Measurements from ENCODE around the gene ANKHD1.
A peak's percentile ranks its signal among the peaks of the same experiment; 100 is the strongest.

The ANKHD1 gene

GRCh38 chr5:140401362-140402257 lies at the start of gene ANKHD1:
TSS of gene ANKHD1 (plus strand) at chr5:140401833. CDS start at chr5:140401968, 135 bp downstream.
- no peaks in the 10 kb centered on the region for H3K27me3 Mint-ChIP-seq (ENCODE audit: low read depth)
- peak; percentile 98 for DNase-seq (ENCODE audit: low spot score)
- peaks cover 18% of the 10 kb centered on the region for H3K36me3 Mint-ChIP-seq (ENCODE audit: low read depth)
- no peak within 1 kb of the TSS for H3K4me3 Mint-ChIP-seq
- H3K27ac Mint-ChIP-seq = no peak within 1 kb of the TSS
- H3K4me1 Mint-ChIP-seq (ENCODE audit: low read depth) = peaks cover 30% of the 10 kb centered on the region
- no peaks in the 10 kb centered on the region for H3K9me3 Mint-ChIP-seq

GRCh38 chr5:140355546-140355945 lies 46.1 kb upstream of the ANKHD1 start:
- Mint-ChIP-seq H3K4me3 (no peak overlapping the region), H3K36me3 (ENCODE audit: low read depth) (no peaks in the 10 kb centered on the region), H3K9me3 (no peaks in the 10 kb centered on the region), H3K27me3 (ENCODE audit: low read depth) (peaks cover 13% of the 10 kb centered on the region), H3K4me1 (ENCODE audit: low read depth) (peaks cover 13% of the 10 kb centered on the region), H3K27ac (no peak overlapping the region)
- DNase-seq (ENCODE audit: low spot score) = no peak

GRCh38 chr5:140356853-140357725 lies 44.5 kb upstream of the ANKHD1 start:
- Mint-ChIP-seq H3K4me1 (ENCODE audit: low read depth) (peaks cover 5% of the 10 kb centered on the region), H3K9me3 (no peaks in the 10 kb centered on the region), H3K4me3 (peak overlapping the region; percentile 13), H3K36me3 (ENCODE audit: low read depth) (no peaks in the 10 kb centered on the region), H3K27ac (no peak overlapping the region), H3K27me3 (ENCODE audit: low read depth) (peaks cover 9% of the 10 kb centered on the region)
- no peak for DNase-seq (ENCODE audit: low spot score)

GRCh38 chr5:140357726-140358093 lies 43.9 kb upstream of the ANKHD1 start:
- DNase-seq (ENCODE audit: low spot score) = peak; percentile 76
- H3K36me3 Mint-ChIP-seq (ENCODE audit: low read depth) = no peaks in the 10 kb centered on the region
- no peak overlapping the region for H3K27ac Mint-ChIP-seq
- H3K4me3 Mint-ChIP-seq = peak overlapping the region; percentile 65
- peaks cover 5% of the 10 kb centered on the region for H3K4me1 Mint-ChIP-seq (ENCODE audit: low read depth)
- peaks cover 9% of the 10 kb centered on the region for H3K27me3 Mint-ChIP-seq (ENCODE audit: low read depth)
- no peaks in the 10 kb centered on the region for H3K9me3 Mint-ChIP-seq

GRCh38 chr5:140358738-140359310 lies 42.8 kb upstream of the ANKHD1 start:
- no peak overlapping the region for H3K4me3 Mint-ChIP-seq
- DNase-seq (ENCODE audit: low spot score) = no peak
- H3K36me3 Mint-ChIP-seq (ENCODE audit: low read depth) = no peaks in the 10 kb centered on the region
- H3K27me3 Mint-ChIP-seq (ENCODE audit: low read depth) = peaks cover 8% of the 10 kb centered on the region
- no peak overlapping the region for H3K27ac Mint-ChIP-seq
- peaks cover 5% of the 10 kb centered on the region for H3K4me1 Mint-ChIP-seq (ENCODE audit: low read depth)
- H3K9me3 Mint-ChIP-seq = no peaks in the 10 kb centered on the region

- Mint-ChIP-seq H3K4me1 (ENCODE audit: low read depth) (peaks cover 5% of the 10 kb centered on the region), H3K4me3 (no peak within 1 kb of the TSS), H3K36me3 (ENCODE audit: low read depth) (no peaks in the 10 kb centered on the region), H3K27ac (no peak within 1 kb of the TSS), H3K27me3 (ENCODE audit: low read depth) (peaks cover 7% of the 10 kb centered on the region), H3K9me3 (no peaks in the 10 kb centered on the region)
- DNase-seq (ENCODE audit: low spot score) = no peak
These were observed 41.5 kb upstream of the ANKHD1 start, which contains the start of gene SLC4A9 for GRCh38 chr5:140360101-140360500. TSS of gene SLC4A9 (plus strand) at chr5:140360194. CDS start at chr5:140360237, 43 bp downstream.

- Mint-ChIP-seq H3K36me3 (ENCODE audit: low read depth) (no peaks in the 10 kb centered on the region), H3K4me3 (no peak overlapping the region), H3K9me3 (no peaks in the 10 kb centered on the region), H3K27me3 (ENCODE audit: low read depth) (peaks cover 7% of the 10 kb centered on the region), H3K4me1 (ENCODE audit: low read depth) (peaks cover 5% of the 10 kb centered on the region), H3K27ac (no peak overlapping the region)
- no peak for DNase-seq (ENCODE audit: low spot score)
These were observed 40.8 kb upstream of the ANKHD1 start for GRCh38 chr5:140360681-140361479.

- no peak overlapping the region for H3K27ac Mint-ChIP-seq
- peaks cover 5% of the 10 kb centered on the region for H3K4me1 Mint-ChIP-seq (ENCODE audit: low read depth)
- DNase-seq (ENCODE audit: low spot score) = no peak
- H3K36me3 Mint-ChIP-seq (ENCODE audit: low read depth) = no peaks in the 10 kb centered on the region
- no peak overlapping the region for H3K4me3 Mint-ChIP-seq
- no peaks in the 10 kb centered on the region for H3K9me3 Mint-ChIP-seq
- peaks cover 7% of the 10 kb centered on the region for H3K27me3 Mint-ChIP-seq (ENCODE audit: low read depth)
These were observed 39.7 kb upstream of the ANKHD1 start for GRCh38 chr5:140361901-140362300.

GRCh38 chr5:140362311-140362710 lies 39.3 kb upstream of the ANKHD1 start:
- H3K27me3 Mint-ChIP-seq (ENCODE audit: low read depth) = peaks cover 7% of the 10 kb centered on the region
- no peaks in the 10 kb centered on the region for H3K36me3 Mint-ChIP-seq (ENCODE audit: low read depth)
- DNase-seq (ENCODE audit: low spot score) = no peak
- H3K4me3 Mint-ChIP-seq = no peak overlapping the region
- H3K27ac Mint-ChIP-seq = no peak overlapping the region
- H3K9me3 Mint-ChIP-seq = no peaks in the 10 kb centered on the region
- peaks cover 5% of the 10 kb centered on the region for H3K4me1 Mint-ChIP-seq (ENCODE audit: low read depth)

GRCh38 chr5:140362875-140363630 lies 38.6 kb upstream of the ANKHD1 start:
- peaks cover 5% of the 10 kb centered on the region for H3K27me3 Mint-ChIP-seq (ENCODE audit: low read depth)

GRCh38 chr5:140363631-140364471 lies 37.8 kb upstream of the ANKHD1 start:
- Mint-ChIP-seq H3K4me1 (ENCODE audit: low read depth) (no peaks in the 10 kb centered on the region), H3K4me3 (peak overlapping the region; percentile 70), H3K36me3 (ENCODE audit: low read depth) (no peaks in the 10 kb centered on the region), H3K9me3 (no peaks in the 10 kb centered on the region), H3K27me3 (ENCODE audit: low read depth) (peaks cover under 1% of the 10 kb centered on the region), H3K27ac (no peak overlapping the region)
- DNase-seq (ENCODE audit: low spot score) = no peak

More at GRCh38 chr5:140362875-140363630, 38.6 kb upstream of the ANKHD1 start:
- Mint-ChIP-seq H3K4me3 (peak overlapping the region; percentile 70), H3K36me3 (ENCODE audit: low read depth) (no peaks in the 10 kb centered on the region), H3K9me3 (no peaks in the 10 kb centered on the region), H3K27ac (no peak overlapping the region), H3K4me1 (ENCODE audit: low read depth) (no peaks in the 10 kb centered on the region)
- DNase-seq (ENCODE audit: low spot score) = peak; percentile 78

GRCh38 chr5:140364472-140364765 lies 37.2 kb upstream of the ANKHD1 start:
- H3K4me1 Mint-ChIP-seq (ENCODE audit: low read depth) = no peaks in the 10 kb centered on the region
- H3K9me3 Mint-ChIP-seq = no peaks in the 10 kb centered on the region
- no peaks in the 10 kb centered on the region for H3K27me3 Mint-ChIP-seq (ENCODE audit: low read depth)
- no peaks in the 10 kb centered on the region for H3K36me3 Mint-ChIP-seq (ENCODE audit: low read depth)
- no peak overlapping the region for H3K4me3 Mint-ChIP-seq
- no peak overlapping the region for H3K27ac Mint-ChIP-seq
- DNase-seq (ENCODE audit: low spot score) = no peak

Measured in T-helper 2 cell treated with Interferon-gamma antibody and Interleukin-4, amounts not matched to agents 5 μg/mL and 100 μg/mL, for 36 hours (primary cell).